Neural cell (in vitro differentiated cells): ENCODE data around the gene EYA2.

Experiments used
- EP300 ChIP-seq: fragments of 450-650 bp; conservative IDR thresholded peaks from 2 replicates; pipeline ENCODE4 v1.6.1; 2014; ENCODE audit warnings: antibody characterized with exemption, mild to moderate bottlenecking, moderate library complexity; ENCODE audit not compliant: poor library complexity, severe bottlenecking
- EZH2 ChIP-seq: fragments of 200-600, 300-800 bp; shearing (Covaris generic), sonication (generic); IDR thresholded peaks from 2 replicates; pipeline ENCODE4 v1.6.1; 2014; ENCODE audit warnings: antibody characterized with exemption, low read length, borderline replicate concordance, mild to moderate bottlenecking; ENCODE audit not compliant: insufficient read depth, poor library complexity, severe bottlenecking
- MXI1 ChIP-seq: fragments of 450-650 bp; conservative IDR thresholded peaks from 2 replicates; pipeline ENCODE4 v1.6.1; 2014; ENCODE audit warnings: antibody characterized with exemption, mild to moderate bottlenecking; ENCODE audit not compliant: poor library complexity, severe bottlenecking
- POLR2AphosphoS5 ChIP-seq: IDR thresholded peaks from 2 replicates; pipeline ENCODE4 v1.6.1; 2012
- TF ChIP-seq, protein P1 (sequence below): IDR thresholded peaks from 2 replicates; pipeline ENCODE4 v1.6.1; 2012; ENCODE audit warnings: borderline replicate concordance
- TF ChIP-seq, protein P2 (sequence below): fragments of 450-650 bp; IDR thresholded peaks from 2 replicates; pipeline ENCODE4 v1.5.1; 2014; ENCODE audit warnings: antibody characterized with exemption, mild to moderate bottlenecking, moderate library complexity; ENCODE audit not compliant: poor library complexity, severe bottlenecking

DNA sequence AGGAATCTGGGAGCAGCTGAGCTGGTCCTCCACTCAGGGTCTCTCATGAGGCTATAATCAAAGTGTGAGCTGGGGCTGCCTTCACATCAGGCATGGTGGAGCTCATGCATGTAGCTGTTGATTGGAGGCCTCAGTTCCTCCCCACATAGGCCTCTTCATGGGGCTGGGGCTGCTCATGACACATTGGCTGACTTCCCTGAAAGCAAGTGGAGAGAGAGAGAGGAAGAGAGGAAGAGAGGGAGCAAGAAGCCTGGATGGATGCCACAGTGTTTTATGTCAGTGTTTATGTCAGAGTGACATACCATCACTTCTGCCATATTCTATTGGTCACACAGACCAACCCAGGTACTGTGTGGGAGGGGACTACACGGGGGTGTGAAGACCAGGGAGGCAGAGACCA lies 43.8 kb downstream of the EYA2 start:
- no peak for TF ChIP-seq POLR2AphosphoS5
- TF ChIP-seq, protein P1, sequence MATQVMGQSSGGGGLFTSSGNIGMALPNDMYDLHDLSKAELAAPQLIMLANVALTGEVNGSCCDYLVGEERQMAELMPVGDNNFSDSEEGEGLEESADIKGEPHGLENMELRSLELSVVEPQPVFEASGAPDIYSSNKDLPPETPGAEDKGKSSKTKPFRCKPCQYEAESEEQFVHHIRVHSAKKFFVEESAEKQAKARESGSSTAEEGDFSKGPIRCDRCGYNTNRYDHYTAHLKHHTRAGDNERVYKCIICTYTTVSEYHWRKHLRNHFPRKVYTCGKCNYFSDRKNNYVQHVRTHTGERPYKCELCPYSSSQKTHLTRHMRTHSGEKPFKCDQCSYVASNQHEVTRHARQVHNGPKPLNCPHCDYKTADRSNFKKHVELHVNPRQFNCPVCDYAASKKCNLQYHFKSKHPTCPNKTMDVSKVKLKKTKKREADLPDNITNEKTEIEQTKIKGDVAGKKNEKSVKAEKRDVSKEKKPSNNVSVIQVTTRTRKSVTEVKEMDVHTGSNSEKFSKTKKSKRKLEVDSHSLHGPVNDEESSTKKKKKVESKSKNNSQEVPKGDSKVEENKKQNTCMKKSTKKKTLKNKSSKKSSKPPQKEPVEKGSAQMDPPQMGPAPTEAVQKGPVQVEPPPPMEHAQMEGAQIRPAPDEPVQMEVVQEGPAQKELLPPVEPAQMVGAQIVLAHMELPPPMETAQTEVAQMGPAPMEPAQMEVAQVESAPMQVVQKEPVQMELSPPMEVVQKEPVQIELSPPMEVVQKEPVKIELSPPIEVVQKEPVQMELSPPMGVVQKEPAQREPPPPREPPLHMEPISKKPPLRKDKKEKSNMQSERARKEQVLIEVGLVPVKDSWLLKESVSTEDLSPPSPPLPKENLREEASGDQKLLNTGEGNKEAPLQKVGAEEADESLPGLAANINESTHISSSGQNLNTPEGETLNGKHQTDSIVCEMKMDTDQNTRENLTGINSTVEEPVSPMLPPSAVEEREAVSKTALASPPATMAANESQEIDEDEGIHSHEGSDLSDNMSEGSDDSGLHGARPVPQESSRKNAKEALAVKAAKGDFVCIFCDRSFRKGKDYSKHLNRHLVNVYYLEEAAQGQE, result no peak
- TF ChIP-seq, protein P2, sequence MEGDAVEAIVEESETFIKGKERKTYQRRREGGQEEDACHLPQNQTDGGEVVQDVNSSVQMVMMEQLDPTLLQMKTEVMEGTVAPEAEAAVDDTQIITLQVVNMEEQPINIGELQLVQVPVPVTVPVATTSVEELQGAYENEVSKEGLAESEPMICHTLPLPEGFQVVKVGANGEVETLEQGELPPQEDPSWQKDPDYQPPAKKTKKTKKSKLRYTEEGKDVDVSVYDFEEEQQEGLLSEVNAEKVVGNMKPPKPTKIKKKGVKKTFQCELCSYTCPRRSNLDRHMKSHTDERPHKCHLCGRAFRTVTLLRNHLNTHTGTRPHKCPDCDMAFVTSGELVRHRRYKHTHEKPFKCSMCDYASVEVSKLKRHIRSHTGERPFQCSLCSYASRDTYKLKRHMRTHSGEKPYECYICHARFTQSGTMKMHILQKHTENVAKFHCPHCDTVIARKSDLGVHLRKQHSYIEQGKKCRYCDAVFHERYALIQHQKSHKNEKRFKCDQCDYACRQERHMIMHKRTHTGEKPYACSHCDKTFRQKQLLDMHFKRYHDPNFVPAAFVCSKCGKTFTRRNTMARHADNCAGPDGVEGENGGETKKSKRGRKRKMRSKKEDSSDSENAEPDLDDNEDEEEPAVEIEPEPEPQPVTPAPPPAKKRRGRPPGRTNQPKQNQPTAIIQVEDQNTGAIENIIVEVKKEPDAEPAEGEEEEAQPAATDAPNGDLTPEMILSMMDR, result no peak
- no peak for TF ChIP-seq EZH2
- TF ChIP-seq MXI1, result no peak
- no peak for TF ChIP-seq EP300
